Femur (tissue), 1 donor: Measurements from ENCODE around the gene FASTKD2.
"Not testable (repeated sequence)": the region's sequence is repeated elsewhere in the genome, so short reads cannot be mapped to it uniquely, and the experiment has no call there.

ENCODE experiments used
- DNase-seq: peaks from one replicate; pipeline ENCODE4 v3.0.0-alpha.2; 2017

Gene FASTKD2

DNA sequence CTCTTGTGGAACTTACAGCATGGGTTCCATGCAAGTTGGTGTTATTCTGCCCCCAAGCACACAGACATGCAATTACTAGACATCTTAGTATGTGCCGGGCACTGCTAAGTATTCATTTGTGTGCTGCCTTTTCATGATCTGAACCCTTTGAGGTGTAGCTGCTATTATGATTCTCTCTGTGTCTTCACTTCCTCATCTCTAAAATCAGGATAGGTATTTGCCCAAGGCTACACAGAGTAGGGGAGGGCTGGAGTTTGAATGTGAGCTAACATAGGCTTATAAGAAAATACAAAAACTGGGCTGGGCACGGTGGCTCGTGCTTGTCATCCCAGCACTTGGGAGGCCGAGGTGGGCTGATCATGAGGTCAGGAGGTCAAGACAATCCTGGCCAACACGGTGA lies 27.2 kb downstream of the FASTKD2 start:
- DNase-seq = no peak

DNA sequence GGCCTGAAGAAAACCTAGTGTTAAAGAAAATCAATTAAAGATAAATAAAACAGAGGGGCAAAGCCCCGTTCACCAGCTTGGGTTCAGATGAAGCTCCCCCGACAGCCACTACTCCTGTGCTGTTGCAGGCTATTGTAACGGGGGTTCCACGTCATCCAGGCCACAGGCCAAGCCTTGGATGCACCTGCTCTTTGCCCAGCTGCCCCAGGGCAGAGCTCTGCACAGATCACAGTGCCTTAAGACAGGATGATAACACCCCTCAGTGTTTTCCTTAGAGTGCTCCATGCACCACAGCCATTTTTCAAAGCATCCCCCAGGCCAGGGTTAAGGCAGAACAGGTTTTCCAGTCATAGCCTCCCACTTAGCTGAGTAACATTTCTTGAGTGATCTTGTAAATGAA lies 32.0 kb downstream of the FASTKD2 start:
- no peak for DNase-seq

DNA sequence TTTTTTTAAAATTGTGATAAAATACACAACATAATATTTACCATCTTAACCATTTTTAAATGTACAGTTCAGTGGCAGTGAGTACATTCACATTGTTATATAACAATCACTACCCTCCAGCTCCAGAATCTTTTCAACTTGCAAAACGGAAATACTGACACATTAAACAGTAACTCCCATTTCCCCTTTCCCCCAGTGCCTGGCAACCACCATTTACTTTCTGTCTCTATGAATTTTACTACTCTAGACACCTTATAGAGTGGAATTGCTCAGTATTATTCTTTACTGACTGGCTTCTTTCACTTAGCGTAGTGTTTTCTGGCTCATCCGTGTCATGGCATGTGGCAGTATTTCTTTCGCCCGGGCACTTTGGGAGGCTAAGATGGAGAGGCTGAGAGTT lies 32.6 kb downstream of the FASTKD2 start:
- DNase-seq = no peak

DNA sequence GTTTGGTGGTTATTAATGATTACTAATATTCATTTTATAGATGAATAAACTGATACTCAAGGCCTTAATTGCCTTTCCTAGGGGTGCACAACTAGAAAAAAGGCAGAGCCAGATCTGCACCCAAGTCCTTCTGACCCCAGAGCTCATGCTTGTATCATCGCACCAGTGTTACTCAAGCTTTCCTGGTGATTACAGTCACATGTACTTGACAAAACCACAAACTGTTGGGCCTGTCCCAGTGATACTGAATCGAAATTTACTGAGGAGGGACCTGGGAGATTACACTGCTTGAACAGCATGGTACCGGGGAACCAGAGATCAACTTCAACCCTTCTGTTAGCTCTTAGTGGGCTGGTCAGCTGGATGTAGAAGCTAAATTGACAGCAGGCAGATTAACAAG lies 33.7 kb downstream of the FASTKD2 start:
- DNase-seq = no peak

DNA sequence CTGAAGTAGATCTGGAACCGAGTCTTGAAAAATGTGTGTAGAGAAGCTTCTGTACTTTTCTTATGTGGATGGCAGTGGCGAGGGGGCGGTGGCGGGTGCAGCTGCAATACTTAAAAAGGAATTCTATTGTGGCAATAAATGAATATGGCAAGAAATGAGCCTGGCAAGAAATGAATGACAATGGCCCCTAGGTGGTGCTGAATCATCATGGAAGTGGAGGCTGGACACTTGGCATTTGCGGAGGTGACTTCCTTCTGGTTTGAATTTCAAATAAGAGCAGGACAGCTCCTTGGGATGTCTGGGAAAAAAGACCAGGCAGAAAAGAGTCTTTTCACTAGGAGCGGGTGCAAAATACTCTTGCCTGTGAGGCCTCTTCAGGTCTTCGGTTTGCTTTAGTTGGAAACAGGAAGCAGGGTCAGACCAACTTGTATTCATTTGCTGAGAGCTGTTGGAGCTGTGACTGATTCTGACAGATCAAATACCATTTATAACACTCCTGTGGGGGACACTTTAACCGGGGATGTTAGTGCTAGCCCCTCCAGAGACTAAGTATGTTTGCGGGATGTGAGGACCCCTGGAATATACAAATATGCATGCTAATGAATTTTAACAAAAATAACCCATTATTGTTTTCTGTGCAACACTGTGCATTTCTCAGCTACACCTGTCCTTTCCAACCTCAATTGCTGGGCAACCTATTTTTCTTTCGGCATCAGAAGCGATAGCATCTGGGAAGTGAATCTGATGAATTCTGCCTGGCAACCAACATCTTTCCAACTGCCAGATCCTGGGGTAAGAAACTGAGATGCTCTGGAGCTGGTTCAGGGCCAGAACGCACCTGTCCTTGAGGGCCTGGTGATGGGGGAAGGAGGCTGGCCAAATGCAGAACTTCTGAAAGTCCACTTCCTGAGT lies 35.4 kb downstream of the FASTKD2 start:
- peak; percentile 87 for DNase-seq

DNA sequence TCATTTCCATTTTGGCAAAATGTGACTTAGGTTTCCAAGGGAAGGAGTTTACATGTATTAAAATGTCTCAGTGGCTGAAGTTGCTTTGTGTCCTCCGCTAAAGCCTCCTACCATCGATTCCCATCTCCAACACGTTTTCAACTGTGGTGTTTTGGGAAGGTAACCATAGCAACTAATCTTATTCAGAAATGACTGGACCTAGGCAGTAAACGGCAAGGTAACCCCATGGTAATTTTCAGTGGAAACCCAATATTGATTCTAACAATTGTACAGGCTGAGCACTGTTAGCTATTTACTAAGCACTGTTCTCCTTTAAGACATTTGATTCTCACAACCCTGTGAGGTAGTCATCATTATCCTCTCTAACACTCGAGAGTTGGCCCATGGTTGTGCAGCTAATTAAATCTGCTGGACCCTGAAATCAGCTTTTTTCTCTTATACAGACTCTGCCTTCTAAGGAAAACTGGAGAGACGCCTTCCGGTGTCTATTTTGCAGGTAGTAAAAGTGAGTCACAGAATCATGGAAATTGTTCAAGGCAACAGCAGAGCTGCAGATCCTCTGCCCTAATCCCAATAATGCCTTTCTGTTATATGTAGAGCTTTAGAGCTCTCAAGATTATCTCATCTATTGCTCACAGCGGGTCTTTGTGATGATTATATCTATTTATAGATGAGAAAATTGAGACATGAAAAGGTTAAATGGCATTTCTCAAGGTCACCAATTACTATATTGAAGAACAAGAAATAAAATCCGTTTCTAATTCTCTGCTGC lies 36.2 kb downstream of the FASTKD2 start:
- no peak for DNase-seq

DNA sequence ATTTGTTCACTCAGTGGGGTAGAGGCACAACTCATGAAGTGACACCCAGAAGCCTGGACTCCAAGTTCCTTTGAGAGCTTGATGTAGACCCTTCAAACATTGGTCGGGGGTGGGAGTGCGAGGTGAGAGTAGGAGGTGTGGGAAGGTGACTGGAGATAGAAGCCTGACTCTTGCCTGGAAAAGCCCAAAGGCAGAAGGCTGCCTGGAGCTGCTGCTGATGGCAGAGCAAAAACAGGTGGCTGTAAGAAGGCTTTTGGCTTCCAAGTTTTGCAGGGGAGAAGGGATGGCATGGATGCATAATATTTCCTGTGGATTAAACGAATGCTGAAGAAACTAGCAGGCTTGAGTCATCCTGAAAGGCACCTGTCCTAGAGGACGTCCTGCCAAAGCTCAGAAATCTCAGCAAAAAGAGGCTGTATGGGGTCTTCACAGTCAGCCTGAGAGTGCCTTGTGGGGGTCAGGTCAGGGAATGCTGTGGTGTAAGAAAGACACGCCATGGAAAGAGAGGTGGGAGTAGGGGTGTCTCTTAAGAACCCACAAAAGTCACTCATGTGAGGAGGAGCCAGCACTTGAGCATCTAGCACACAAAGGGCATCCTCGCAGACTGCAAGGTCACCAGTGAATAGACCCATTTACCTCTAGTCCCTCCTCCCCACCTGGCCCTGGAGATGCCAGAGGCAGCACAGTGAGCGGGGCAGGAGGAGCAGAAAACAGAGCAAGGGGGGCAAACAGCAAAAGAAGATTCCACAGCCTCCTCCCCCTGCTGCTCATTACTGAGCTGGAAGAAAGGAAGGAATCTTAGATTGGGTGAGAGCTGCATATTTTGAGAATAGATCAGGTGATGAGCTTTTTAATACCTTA lies 37.5 kb downstream of the FASTKD2 start:
- no peak for DNase-seq

DNA sequence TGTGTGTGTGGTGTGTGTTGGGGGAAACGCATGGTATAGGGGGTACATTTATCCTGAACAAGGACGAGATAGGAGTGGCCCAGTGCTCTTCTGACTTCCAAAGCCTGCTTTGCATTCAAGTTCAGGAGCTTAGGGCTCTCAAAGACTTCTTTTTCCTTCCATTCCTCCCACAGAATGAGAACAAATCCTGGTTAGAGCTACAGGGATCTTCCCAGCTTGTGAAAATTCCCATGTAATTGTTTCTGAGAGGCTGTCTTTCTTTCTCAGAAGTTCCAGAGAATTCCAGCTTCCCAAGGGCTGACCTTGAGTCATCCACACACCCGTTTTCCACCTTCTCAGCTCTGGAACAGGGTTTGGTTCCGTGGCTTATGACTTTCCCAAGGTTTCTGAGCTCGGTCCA lies 38.9 kb downstream of the FASTKD2 start:
- DNase-seq = no peak

DNA sequence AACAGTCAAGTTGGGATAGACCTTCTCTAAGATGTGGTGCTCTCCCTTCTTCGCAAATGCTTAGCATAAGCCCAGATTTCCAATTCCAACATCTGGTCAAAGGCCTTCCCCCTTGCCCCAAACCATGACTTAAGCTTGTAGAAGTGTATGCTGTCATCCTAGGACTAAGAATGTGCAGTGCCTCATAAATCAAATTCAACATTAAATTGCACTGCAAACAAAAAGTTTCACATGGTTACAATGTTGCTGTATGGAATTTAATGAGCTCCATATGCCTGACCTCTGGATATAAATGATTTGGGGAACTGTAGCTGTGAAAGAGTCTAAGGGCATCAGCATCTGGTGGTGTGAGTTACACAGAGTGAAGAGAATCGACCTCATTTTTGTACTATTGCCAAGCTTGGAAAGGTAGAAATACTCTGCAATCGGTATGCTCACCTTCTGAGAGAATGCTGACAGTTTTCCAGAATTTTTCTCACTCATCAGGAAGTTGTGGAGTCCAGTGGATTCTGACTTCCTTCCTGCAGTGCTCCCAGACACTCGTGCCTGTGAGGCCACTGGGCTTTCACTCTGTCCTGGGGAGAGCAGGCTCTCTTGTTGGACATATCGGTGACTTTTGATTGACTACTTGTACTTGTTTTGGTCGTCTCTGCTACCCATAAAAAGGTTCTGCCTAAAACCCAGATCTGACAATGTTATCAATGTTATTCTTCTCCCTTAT lies 40.6 kb downstream of the FASTKD2 start:
- peak; percentile 50 for DNase-seq

DNA sequence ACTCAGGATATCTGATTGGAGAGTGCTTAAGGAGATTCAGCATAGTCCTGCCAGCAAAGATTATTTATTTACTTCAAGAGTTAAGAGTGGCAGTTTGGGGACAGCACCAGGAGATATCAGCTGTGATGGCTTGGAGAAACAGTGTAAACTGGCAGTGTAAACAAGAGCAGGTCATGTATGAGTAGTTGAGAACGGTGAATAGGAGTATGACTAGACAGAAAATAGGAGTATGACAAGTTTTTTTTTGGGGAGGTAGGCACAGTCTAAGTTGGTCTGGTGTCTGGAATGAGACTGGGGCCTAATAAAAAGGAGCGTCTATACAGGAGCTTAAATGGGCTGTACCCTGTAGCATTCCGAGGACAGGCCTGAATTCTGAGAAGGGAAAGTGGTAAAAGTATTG lies 42.2 kb downstream of the FASTKD2 start:
- DNase-seq = not testable (repeated sequence)

DNA sequence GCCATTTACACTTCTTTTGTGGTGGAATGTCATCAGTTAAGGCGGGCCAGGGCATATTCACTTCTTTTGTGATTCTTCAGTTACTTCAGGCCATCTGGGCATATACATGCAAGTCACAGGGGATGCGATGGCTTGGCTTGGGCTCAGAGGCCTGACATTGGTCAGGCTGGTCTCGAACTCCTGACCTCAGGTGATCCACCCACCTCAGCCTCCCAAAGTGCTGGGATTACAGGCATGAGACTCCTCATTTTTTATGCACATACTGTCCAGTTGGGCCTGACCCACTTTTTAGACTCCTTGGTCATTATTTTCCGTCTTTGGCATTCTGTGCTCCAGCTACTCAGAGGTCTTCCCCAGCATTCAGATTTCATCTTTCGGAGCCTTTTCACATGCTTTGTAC lies 47.1 kb downstream of the FASTKD2 start:
- DNase-seq = not testable (repeated sequence)

DNA sequence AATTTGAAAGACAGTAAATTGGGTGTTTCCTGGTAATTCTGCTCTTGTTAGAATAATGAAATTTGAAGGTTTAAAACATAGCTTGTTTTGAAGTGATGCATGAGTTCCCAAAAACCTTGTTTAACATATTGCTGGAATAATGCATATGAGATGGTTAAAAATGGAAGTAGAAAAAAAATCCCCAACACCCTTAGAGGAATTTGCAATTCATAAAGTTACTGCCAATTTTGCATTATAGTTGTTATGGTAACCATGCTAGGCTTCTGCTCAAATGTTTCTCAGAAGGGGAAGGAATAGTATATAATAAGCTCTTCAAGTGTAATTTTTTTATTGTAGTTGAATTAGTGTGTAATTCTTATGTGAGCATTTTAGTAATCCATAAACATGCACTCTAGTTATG lies 49.1 kb downstream of the FASTKD2 start:
- DNase-seq = no peak

DNA sequence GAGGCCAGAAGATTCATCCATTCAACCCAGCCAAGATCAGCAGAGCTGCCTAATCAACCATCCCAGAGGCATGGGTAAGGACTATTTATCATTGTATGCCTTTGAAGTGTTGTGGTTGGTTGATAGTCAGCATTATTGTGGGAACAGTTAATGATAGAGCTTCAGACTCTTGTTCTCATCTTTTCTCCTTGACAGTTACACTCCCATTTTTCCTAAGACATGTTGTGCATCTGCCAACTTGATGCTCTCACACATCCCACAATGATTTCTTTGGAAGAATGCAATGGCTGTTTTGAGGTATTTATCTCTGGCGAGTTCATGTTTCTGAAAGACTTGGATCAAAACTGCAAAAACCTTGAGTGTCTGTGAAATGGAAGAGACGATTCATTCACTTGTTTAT lies 55.4 kb downstream of the FASTKD2 start:
- no peak for DNase-seq

DNA sequence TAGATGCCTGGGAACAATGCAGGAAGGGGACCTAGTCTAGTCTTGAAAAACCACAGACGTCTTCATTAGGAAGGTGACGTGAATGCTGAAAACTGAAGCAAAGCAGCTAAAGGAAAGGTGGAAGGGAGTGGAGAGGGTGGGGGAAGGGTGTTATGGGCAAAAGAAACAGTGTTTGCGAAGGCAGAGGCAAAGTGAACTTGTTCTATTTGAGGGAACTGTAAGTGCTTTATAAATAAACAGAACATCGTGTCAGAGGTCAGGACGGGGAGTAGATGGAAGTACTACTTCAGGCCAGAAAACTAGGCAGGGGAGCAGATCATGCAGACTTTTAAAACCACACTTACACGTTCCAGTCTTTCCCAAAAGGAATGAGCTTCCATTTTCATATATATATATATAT lies 57.8 kb downstream of the FASTKD2 start:
- no peak for DNase-seq

DNA sequence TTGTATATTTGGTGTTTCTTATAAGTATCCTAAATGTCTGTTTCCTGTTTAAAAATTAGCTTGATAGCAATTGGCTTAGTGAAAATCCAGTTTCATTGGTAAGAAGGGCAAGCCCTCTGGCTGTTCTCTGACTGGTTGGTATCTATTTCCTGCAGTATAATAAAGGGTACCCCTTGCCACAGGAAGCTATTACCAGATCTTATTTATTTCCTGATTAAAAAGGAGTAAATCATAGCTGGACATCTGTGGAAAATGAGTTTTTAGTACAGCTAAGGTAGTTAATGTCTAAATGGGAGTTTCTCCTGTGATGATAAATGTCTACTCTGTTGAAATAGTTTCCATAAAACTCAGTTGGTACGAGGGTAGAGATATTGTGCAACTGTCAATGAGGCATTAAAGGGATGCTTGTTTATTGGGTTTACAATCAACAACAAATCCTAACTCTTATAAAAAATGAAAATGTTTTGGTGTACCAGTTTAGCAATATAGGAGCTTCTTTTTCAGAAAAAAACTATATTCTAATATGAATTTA lies 58.7 kb downstream of the FASTKD2 start:
- DNase-seq = no peak

DNA sequence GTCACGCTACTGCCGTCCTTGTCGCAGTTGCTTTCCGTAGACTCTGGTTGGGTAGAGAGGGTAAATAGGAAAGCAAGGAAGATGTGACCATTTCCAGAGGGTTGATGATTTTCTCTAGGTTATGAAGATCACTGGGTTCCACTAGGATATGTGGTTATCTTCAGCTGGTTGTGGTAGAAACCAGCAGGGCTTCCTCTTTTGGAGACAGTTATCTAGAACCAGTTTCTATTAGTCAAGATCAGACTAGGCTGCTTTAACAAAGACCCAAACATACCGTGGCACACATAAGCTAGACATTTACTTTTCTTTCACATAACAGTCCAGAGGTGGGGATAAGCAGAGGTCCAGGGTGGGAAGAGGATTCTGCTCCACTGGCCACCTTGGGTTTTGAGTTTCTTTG lies 59.6 kb downstream of the FASTKD2 start:
- DNase-seq = no peak

DNA sequence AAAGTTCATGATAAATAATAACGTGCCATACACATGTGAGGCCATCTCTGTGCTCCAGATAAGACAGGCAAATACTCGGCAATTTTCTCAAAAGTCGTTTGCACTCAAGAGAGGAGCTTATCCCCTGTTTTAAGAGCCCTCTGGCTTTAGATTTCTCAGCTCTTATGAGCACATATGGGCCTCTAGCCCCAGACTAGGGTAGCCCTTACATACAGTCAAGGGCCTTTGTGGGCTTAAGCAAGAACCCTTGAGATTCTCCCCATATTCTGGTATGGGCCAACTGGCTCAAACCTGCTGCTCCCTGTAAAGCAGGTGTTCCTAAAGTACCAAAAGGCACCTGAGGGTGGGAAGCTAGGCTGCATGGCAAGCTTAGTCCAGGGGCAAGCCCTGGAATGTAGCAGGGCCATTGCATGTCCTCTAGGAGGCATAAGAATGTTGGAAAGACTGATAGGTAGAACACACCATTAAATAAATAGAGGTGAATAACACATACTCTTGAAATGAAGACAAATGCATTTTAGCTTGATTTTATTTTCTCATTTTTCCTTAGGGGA lies 66.1 kb downstream of the FASTKD2 start:
- DNase-seq = no peak

DNA sequence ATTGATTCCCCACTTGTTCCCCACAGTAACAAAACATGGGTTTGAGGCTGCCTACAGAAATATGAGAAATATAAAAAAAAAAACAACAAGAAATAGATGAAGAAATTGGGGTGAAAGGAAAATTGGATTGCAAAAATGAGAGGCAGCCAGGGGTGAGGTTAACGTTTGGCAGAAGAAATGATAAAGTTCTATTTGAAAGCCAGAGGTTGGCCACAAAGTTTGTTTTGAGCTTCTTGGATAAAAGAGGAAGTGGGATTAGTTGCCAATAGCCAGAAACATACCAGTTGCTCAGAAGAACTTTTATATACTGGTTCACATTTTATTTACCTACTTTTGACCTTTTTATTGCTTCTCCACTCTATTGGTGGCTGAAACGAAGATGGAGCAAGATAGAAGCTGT lies 67.5 kb downstream of the FASTKD2 start:
- DNase-seq = peak; percentile 59

DNA sequence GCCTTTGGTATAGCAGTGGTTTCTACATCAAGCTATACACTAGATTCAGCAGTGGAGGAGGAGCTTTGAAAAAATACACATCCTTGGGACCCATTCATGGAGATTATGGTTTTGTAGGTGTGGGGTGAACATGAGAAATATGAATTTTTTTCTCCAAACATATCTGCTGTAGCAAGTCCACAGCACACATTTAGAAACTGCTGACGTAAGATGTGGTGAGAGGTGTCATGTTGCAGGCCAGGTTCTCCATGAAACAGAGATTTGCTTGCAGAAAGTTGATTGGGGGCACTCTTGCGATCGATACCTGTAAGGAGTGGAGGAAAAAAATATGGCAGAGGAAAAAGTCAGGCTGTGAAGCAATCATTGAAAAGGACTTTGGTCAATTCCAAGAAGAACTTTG lies 67.9 kb downstream of the FASTKD2 start:
- no peak for DNase-seq

DNA sequence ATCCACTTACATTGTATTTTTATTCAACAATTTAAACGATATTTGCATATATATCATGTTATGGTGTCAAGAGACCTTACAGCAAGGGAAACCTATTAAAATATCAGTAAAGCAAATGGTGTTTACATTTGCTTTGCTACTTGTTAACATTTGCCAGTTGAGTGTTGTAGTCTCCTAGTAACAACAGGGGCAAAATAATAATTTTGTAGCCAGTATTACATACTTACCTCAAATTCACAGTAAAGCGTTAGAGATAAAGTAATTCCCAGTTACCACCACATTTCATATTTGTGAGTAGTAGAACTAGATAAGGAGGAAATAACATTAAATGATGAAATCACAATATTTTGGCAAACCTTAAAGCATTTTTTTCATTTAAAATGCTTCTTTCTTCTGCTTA lies 71.3 kb downstream of the FASTKD2 start:
- no peak for DNase-seq

DNA sequence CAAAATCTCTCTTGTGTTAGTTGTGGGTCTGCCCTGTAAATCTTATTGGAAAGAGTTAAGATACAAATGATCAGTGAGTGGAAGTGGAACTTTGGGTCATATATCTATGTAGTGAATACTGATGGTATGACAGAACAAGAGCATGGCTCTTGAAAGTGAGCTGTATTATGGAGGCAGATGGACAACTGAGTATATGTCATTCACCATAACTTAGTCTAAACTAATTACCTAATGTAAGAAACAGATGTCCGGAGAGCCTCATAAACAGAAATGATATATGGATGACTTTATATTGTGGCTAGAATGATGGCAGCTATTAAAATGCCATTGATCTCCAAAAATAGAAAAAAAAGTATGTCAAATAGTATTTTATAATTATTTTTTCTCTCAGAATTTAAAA lies 72.4 kb downstream of the FASTKD2 start:
- no peak for DNase-seq

DNA sequence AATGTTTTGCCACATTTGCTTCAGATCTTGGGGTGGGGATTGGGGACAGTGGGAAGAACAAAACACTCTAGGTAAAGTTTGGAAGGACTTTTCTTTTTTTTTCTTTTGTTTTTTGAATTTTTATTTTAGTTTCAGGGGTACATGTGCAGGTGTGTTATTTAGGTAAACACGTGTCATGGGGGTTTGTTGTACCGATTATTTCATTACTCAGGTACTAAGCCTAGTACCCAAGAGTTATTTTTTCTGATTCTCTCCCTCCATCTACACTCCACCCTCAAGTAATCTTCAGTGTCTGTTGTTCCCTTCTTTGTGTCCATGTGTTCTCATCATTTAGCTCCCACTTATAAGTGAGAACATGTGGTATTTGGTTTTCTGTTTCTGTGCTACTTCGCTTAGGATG lies 73.3 kb downstream of the FASTKD2 start:
- DNase-seq = no peak
